HTR-8/SVneo (cell line): ENCODE measurements around the gene KRTAP5-4.
"Not testable (repeated sequence)": the region's sequence is repeated elsewhere in the genome, so short reads cannot be mapped to it uniquely, and the experiment has no call there.

ENCODE experiments used
- DNase-seq: peaks from one replicate; pipeline ENCODE4 v3.0.0; 2011; ENCODE audit warnings: low spot score, mixed read lengths; ENCODE audit not compliant: insufficient read length
- FAIRE-seq: peaks from 2 replicates; lab custom pipeline; 2011; peaks lifted over from hg19 to GRCh38; lab: Jason Lieb, UNC

KRTAP5-4 gene

GRCh38 chr11:1622086-1622485 lies at the start of gene KRTAP5-4:
KRTAP5-4 (minus strand) TSS chr11:1622138; CDS start chr11:1622093, 45 bp downstream.
- FAIRE-seq: no peak
- DNase-seq: no peak

- DNase-seq (no peak), FAIRE-seq (no peak)
Observed at GRCh38 chr11:1671658-1672057, 49.7 kb upstream of the KRTAP5-4 start.

- no peak for DNase-seq
Observed at GRCh38 chr11:1670905-1671371, 49.0 kb upstream of the KRTAP5-4 start.

GRCh38 chr11:1670457-1670856 lies 48.5 kb upstream of the KRTAP5-4 start:
- FAIRE-seq: peak; percentile 100
- DNase-seq: not testable (repeated sequence)

More at GRCh38 chr11:1670905-1671371, 49.0 kb upstream of the KRTAP5-4 start:
- no peak for FAIRE-seq

GRCh38 chr11:1669546-1670218 lies 47.7 kb upstream of the KRTAP5-4 start:
- FAIRE-seq: no peak
- no peak for DNase-seq

GRCh38 chr11:1668911-1669473 lies 47.1 kb upstream of the KRTAP5-4 start:
- no peak for DNase-seq
- no peak for FAIRE-seq

GRCh38 chr11:1667906-1668305 lies 46.0 kb upstream of the KRTAP5-4 start:
- DNase-seq: no peak
- no peak for FAIRE-seq

GRCh38 chr11:1667121-1667850 lies 45.3 kb upstream of the KRTAP5-4 start:
- DNase-seq: no peak
- no peak for FAIRE-seq

- no peak for DNase-seq
- no peak for FAIRE-seq
Observed at GRCh38 chr11:1665313-1665712, 43.4 kb upstream of the KRTAP5-4 start.

- peak; percentile 69 for FAIRE-seq
Observed at GRCh38 chr11:1662699-1663283, 40.9 kb upstream of the KRTAP5-4 start.

GRCh38 chr11:1661454-1662269 lies 39.7 kb upstream of the KRTAP5-4 start:
- peak; percentile 59 for FAIRE-seq

More at GRCh38 chr11:1662699-1663283, 40.9 kb upstream of the KRTAP5-4 start:
- DNase-seq: not testable (repeated sequence)

GRCh38 chr11:1660111-1660867 lies 38.4 kb upstream of the KRTAP5-4 start:
- DNase-seq (no peak), FAIRE-seq (no peak)

More at GRCh38 chr11:1661454-1662269, 39.7 kb upstream of the KRTAP5-4 start:
- DNase-seq: not testable (repeated sequence)

- FAIRE-seq (no peak), DNase-seq (no peak)
Observed at GRCh38 chr11:1659506-1659905, 37.6 kb upstream of the KRTAP5-4 start.

- DNase-seq (no peak), FAIRE-seq (no peak)
Observed at GRCh38 chr11:1656670-1657069, 34.7 kb upstream of the KRTAP5-4 start.

- no peak for FAIRE-seq
- DNase-seq: no peak
Observed at GRCh38 chr11:1656061-1656441, 34.1 kb upstream of the KRTAP5-4 start.

- FAIRE-seq: no peak
- no peak for DNase-seq
Observed at GRCh38 chr11:1655168-1656060, 33.5 kb upstream of the KRTAP5-4 start.

- no peak for DNase-seq
- FAIRE-seq: no peak
Observed at GRCh38 chr11:1654388-1655167, 32.6 kb upstream of the KRTAP5-4 start.
